NCI-H2227 (cell line): ENCODE measurements around the gene BRD2.

ENCODE experiments used
- DNase-seq: peaks from one replicate; lab custom pipeline; 2025; ENCODE audit not compliant: unreplicated experiment; lab: John Stamatoyannopoulos, UW

The BRD2 gene

GRCh38 chr6:32947552-32948465 is 20.6 kb upstream of the BRD2 start:
- peak; percentile 46 for DNase-seq

- no peak for DNase-seq
Observed at GRCh38 chr6:32949113-32949512, 19.3 kb upstream of the BRD2 start.

GRCh38 chr6:32950010-32950409 is 18.4 kb upstream of the BRD2 start:
- DNase-seq, result no peak

- DNase-seq, result no peak
Observed at GRCh38 chr6:32950449-32950848, 17.9 kb upstream of the BRD2 start.

GRCh38 chr6:32952817-32953739 is 15.3 kb upstream of the BRD2 start, which contains the start of gene HLA-DMA:
Gene HLA-DMA, minus strand, starts transcription at chr6:32953097. Its CDS starts 61 bp downstream, at chr6:32953036.
- DNase-seq, result peak; percentile 71

GRCh38 chr6:32953775-32954174 is 14.6 kb upstream of the BRD2 start:
- no peak for DNase-seq

GRCh38 chr6:32954267-32954666 is 14.1 kb upstream of the BRD2 start:
- DNase-seq, result no peak

- DNase-seq, result peak; percentile 45
Observed at GRCh38 chr6:32954986-32955802, 13.2 kb upstream of the BRD2 start.

- DNase-seq, result no peak
Observed at GRCh38 chr6:32956176-32956575, 12.2 kb upstream of the BRD2 start.

GRCh38 chr6:32960563-32960962 is 7.8 kb upstream of the BRD2 start:
- DNase-seq, result no peak

GRCh38 chr6:32962213-32962826 is 6.1 kb upstream of the BRD2 start:
- no peak for DNase-seq

- DNase-seq, result no peak
Observed at GRCh38 chr6:32963866-32964265, 4.5 kb upstream of the BRD2 start.

- DNase-seq, result no peak
Observed at GRCh38 chr6:32964776-32965175, 3.6 kb upstream of the BRD2 start.

GRCh38 chr6:32967151-32968091 is 973 bp upstream of the BRD2 start:
- peak; percentile 61 for DNase-seq

GRCh38 chr6:32968867-32969684 is 682 bp downstream of the BRD2 start:
- peak; percentile 90 for DNase-seq

- DNase-seq, result peak; percentile 82
Observed at GRCh38 chr6:32969685-32970412, 1.5 kb downstream of the BRD2 start.

- DNase-seq, result peak; percentile 87
Observed at GRCh38 chr6:32970413-32971241, 2.2 kb downstream of the BRD2 start.
